Nephron progenitor cell (in vitro differentiated cells): ENCODE data around the gene LIPC.

ENCODE experiments used
- DNase-seq: peaks from one replicate; pipeline ENCODE4 v3.0.0; 2021
- H3K27ac Mint-ChIP-seq: 2 replicates; pipeline ENCODE4 v1.8.0; 2021; ENCODE audit warnings: mild to moderate bottlenecking, moderate library complexity, mixed read lengths
- H3K27me3 Mint-ChIP-seq: 2 replicates; pipeline ENCODE4 v1.8.0; 2021; ENCODE audit warnings: mild to moderate bottlenecking, low read depth, mixed read lengths; ENCODE audit not compliant: poor library complexity
- H3K36me3 Mint-ChIP-seq: 2 replicates; pipeline ENCODE4 v1.8.0; 2021; ENCODE audit warnings: low read depth, mixed read lengths
- H3K4me1 Mint-ChIP-seq: 2 replicates; pipeline ENCODE4 v1.8.0; 2021; ENCODE audit warnings: mixed read lengths
- H3K4me3 Mint-ChIP-seq: 2 replicates; pipeline ENCODE4 v1.8.0; 2021; ENCODE audit warnings: mild to moderate bottlenecking, moderate library complexity, mixed read lengths
- H3K9me3 Mint-ChIP-seq: 2 replicates; pipeline ENCODE4 v1.8.0; 2021; ENCODE audit warnings: mild to moderate bottlenecking, moderate library complexity, mixed read lengths
- CTCF ChIP-seq: fragments of 200-600 bp; sonication (generic); IDR thresholded peaks from 2 replicates; pipeline ENCODE4 v1.5.0; 2021; ENCODE audit warnings: antibody characterized with exemption

Gene LIPC

DNA sequence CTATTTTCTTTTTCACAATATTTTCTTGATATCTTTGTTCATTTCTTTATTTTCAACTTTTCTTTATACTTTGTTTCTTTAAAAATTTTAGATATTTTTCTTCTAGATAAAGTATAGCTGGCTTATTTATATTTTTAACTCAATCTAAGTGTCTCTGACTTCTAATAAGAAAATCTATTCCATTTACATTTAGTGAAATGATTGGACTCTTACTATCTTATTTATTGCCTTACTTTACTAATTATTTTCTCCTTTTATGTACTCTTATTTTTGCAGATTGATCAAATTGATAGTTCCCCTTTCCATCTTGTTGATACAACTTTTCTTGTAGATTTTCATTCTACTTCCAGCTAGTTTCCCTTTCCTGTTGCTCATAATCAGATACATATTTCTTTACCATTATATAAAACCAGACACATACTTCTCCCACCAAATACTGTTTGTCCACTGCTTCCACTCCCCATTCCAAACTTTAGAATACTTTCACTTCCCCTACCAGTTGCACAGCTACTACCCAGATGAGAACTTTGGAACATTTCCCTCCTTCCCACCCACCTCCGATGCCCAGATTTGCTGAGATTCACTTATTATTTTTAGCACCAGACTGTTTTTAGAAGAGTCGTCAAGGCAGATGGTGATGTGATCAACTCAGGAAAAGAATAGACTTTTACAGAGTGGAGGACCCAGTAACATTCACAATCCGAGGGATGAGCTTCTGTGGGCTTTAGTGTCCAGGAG is 151.5 kb downstream of the LIPC start:
- H3K9me3 Mint-ChIP-seq = peaks cover 23% of the 10 kb centered on the region
- H3K4me3 Mint-ChIP-seq = no peak overlapping the region
- H3K4me1 Mint-ChIP-seq = peaks cover 8% of the 10 kb centered on the region
- no peak for TF ChIP-seq CTCF
- H3K27me3 Mint-ChIP-seq = no peaks in the 10 kb centered on the region
- H3K27ac Mint-ChIP-seq = no peak overlapping the region
- no peak for DNase-seq
- H3K36me3 Mint-ChIP-seq = no peaks in the 10 kb centered on the region

DNA sequence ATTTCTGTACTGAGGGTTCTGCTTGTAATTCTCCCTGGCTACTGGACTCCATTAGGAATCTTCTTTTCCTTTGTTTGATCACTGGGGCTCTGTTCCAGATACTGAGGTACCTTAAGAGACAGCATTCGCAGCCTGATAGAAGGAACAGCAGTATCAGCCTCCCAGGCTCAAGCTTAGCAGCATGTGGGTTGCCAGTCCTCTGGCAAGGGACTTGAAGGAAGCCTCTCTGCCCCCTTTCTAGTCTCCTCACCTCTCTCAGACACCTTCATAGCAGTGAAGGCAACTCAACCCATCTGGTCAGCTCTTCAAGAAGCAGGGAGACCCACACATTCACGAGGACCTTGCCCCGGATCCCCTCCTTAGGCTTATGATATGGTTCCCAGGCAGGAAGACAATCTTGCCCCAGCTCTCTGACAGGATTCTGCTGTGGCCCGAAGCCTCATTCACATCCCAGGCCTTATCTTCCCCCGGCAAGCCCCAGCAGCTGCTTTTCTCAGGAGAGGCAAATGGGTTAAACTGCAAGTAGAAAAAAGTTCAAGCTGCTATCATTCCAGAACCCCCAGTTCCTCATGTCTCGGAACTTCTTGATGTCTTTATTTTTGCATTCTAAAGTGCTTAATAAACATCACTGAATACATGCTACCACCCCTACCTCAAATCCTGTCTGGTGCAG is 153.1 kb downstream of the LIPC start:
- H3K36me3 Mint-ChIP-seq = no peaks in the 10 kb centered on the region
- TF ChIP-seq CTCF = no peak
- H3K4me3 Mint-ChIP-seq = no peak overlapping the region
- no peaks in the 10 kb centered on the region for H3K27me3 Mint-ChIP-seq
- H3K9me3 Mint-ChIP-seq = peaks cover 23% of the 10 kb centered on the region
- H3K4me1 Mint-ChIP-seq = peaks cover 8% of the 10 kb centered on the region
- H3K27ac Mint-ChIP-seq = no peak overlapping the region
- no peak for DNase-seq

GRCh38 chr15:58585693-58586443 is 154.1 kb downstream of the LIPC start:
- no peak overlapping the region for H3K27ac Mint-ChIP-seq
- no peaks in the 10 kb centered on the region for H3K36me3 Mint-ChIP-seq
- no peaks in the 10 kb centered on the region for H3K27me3 Mint-ChIP-seq
- no peak for DNase-seq
- H3K9me3 Mint-ChIP-seq = peaks cover 23% of the 10 kb centered on the region
- no peak overlapping the region for H3K4me3 Mint-ChIP-seq
- peaks cover 8% of the 10 kb centered on the region for H3K4me1 Mint-ChIP-seq
- TF ChIP-seq CTCF = no peak

DNA sequence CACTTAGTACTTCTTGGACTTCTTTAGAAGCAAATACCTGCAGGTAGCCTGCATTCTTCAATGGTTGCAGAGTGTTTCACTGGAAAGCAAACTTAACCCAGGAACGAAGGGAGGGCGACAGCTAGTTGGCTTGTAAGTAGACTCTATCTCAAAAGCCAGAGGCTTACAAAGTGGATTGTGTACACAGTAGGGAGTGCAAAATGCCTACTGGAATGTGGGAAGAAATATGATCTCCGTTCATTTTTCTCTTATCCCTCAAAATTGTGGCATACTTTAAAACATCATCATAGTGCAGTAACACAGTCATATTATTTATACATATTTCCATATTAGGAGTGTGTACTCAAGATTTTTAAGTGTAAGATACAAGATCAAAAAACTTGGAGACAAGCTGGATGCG is 155.7 kb downstream of the LIPC start:
- H3K36me3 Mint-ChIP-seq = peaks cover 5% of the 10 kb centered on the region
- no peak overlapping the region for H3K27ac Mint-ChIP-seq
- TF ChIP-seq CTCF = no peak
- H3K9me3 Mint-ChIP-seq = peaks cover 17% of the 10 kb centered on the region
- no peak overlapping the region for H3K4me3 Mint-ChIP-seq
- H3K27me3 Mint-ChIP-seq = no peaks in the 10 kb centered on the region
- no peak for DNase-seq
- H3K4me1 Mint-ChIP-seq = peaks cover 8% of the 10 kb centered on the region

- Mint-ChIP-seq H3K9me3 (peaks cover 14% of the 10 kb centered on the region), H3K4me1 (peaks cover 8% of the 10 kb centered on the region), H3K27ac (no peak overlapping the region), H3K36me3 (peaks cover 5% of the 10 kb centered on the region), H3K27me3 (no peaks in the 10 kb centered on the region), H3K4me3 (no peak overlapping the region)
- no peak for TF ChIP-seq CTCF
- DNase-seq = no peak
Measured at GRCh38 chr15:58588096-58588495, 156.3 kb downstream of the LIPC start.
